Smooth muscle cell (in vitro differentiated cells): ENCODE measurements around the gene MBLAC1. TPM values are rescaled to one million over a fixed set of nuclear protein-coding genes. Genes with fewer than 3 reads are reported as not detected.
"Not testable (repeated sequence)": the region's sequence is repeated elsewhere in the genome, so short reads cannot be mapped to it uniquely, and the experiment has no call there.

Experiments used
- DNase-seq: peaks from one replicate; lab custom pipeline; 2025; ENCODE audit not compliant: unreplicated experiment; lab: John Stamatoyannopoulos, UW
- H2AFZ ChIP-seq: fragments of 200-600 bp; sonication (generic); 2 replicates; pipeline ENCODE4 v1.6.0; 2016; ENCODE audit warnings: antibody characterized with exemption, low read depth, mild to moderate bottlenecking
- H3F3A ChIP-seq: fragments of 200-600 bp; sonication (generic); 2 replicates; pipeline ENCODE4 v1.6.0; 2017; ENCODE audit warnings: antibody characterized with exemption, low read depth
- H3K27ac ChIP-seq: fragments of 200-600 bp; sonication (generic); 2 replicates; pipeline ENCODE4 v1.5.1; 2016; ENCODE audit warnings: low read depth, mild to moderate bottlenecking
- H3K27me3 ChIP-seq: fragments of 200-600 bp; sonication (generic); 2 replicates; pipeline ENCODE4 v1.6.1; 2016; ENCODE audit warnings: low read depth, mild to moderate bottlenecking
- H3K36me3 ChIP-seq: fragments of 200-600 bp; sonication (generic); 2 replicates; pipeline ENCODE4 v1.5.1; 2016; ENCODE audit warnings: low read depth
- H3K4me1 ChIP-seq: fragments of 200-600 bp; sonication (generic); 2 replicates; pipeline ENCODE4 v1.5.1; 2016; ENCODE audit warnings: low read depth
- H3K4me2 ChIP-seq: fragments of 200-600 bp; sonication (generic); 2 replicates; pipeline ENCODE4 v1.6.0; 2016; ENCODE audit warnings: mild to moderate bottlenecking
- H3K4me3 ChIP-seq: fragments of 200-600 bp; sonication (generic); 2 replicates; pipeline ENCODE4 v1.5.1; 2016; ENCODE audit warnings: mild to moderate bottlenecking
- H3K79me2 ChIP-seq: fragments of 200-600 bp; sonication (generic); 2 replicates; pipeline ENCODE4 v1.6.0; 2016; ENCODE audit warnings: low read depth, mild to moderate bottlenecking
- H3K9ac ChIP-seq: fragments of 200-600 bp; sonication (generic); 2 replicates; pipeline ENCODE4 v1.6.0; 2016; ENCODE audit warnings: low read depth
- H3K9me3 ChIP-seq: fragments of 200-600 bp; sonication (generic); replicated peaks from 2 replicates; pipeline ENCODE4 v1.5.1; 2016; ENCODE audit warnings: low read depth
- H4K20me1 ChIP-seq: fragments of 200-600 bp; sonication (generic); 2 replicates; pipeline ENCODE4 v1.6.0; 2016; ENCODE audit warnings: low read depth
- CTCF ChIP-seq: fragments of 200-600 bp; sonication (generic); IDR thresholded peaks from 2 replicates; pipeline ENCODE4 v1.5.1; 2017; ENCODE audit warnings: borderline replicate concordance, mild to moderate bottlenecking, antibody characterized with exemption; ENCODE audit not compliant: insufficient read depth, poor library complexity, severe bottlenecking
- WGBS: methylation state at CpG from one replicate; pipeline ENCODE4 v1.1.7; 2016; ENCODE audit warnings: low lambda C conversion rate; 5-methylcytosine and 5-hydroxymethylcytosine counted together
- polyA plus RNA-seq: library from polyadenylated mRNA; unstranded; fragments of >200 nt; fragmentation: Nextera tagmentation; extraction: Ambion mirVana; gene quantifications from 2 replicates; pipeline ENCODE4 v1.2.1, GENCODE V29; 2016
- total RNA-seq: library from RNA; depleted of rRNA; stranded (reverse); fragments of >200 nt; gene quantifications from 2 replicates; pipeline ENCODE4 v1.2.3, GENCODE V29; 2014

Gene MBLAC1
- total and polyA plus RNA-seq, 2 experiments from 2014 or later, result 0.76 to 2.3 TPM

- H3F3A ChIP-seq, result no peaks in the 10 kb centered on the region
- WGBS, result 92% methylated on average over 13 of the region's 13 CpGs
- no peak overlapping the region for H3K27ac ChIP-seq
- no peak overlapping the region for H3K4me2 ChIP-seq
- H3K27me3 ChIP-seq, result no peaks in the 10 kb centered on the region
- H3K4me3 ChIP-seq, result no peak overlapping the region
- H3K9me3 ChIP-seq, result no peaks in the 10 kb centered on the region
- H4K20me1 ChIP-seq, result no peaks in the 10 kb centered on the region
- H3K36me3 ChIP-seq, result no peaks in the 10 kb centered on the region
- DNase-seq, result no peak
- H2AFZ ChIP-seq, result no peak overlapping the region
- H3K9ac ChIP-seq, result no peak overlapping the region
- H3K4me1 ChIP-seq, result no peaks in the 10 kb centered on the region
- no peak for TF ChIP-seq CTCF
- no peaks in the 10 kb centered on the region for H3K79me2 ChIP-seq
These were observed 11.3 kb downstream of the MBLAC1 start for GRCh38 chr7:100137851-100138760.

GRCh38 chr7:100141555-100141949 lies 14.8 kb downstream of the MBLAC1 start:
- Histone ChIP-seq H3K4me1 (no peaks in the 10 kb centered on the region), H3K79me2 (no peaks in the 10 kb centered on the region), H2AFZ (no peak overlapping the region), H3K9ac (no peak overlapping the region), H3F3A (no peaks in the 10 kb centered on the region), H3K36me3 (no peaks in the 10 kb centered on the region), H3K4me2 (no peak overlapping the region), H3K9me3 (no peaks in the 10 kb centered on the region), H3K4me3 (no peak overlapping the region), H3K27me3 (no peaks in the 10 kb centered on the region), H3K27ac (no peak overlapping the region), H4K20me1 (no peaks in the 10 kb centered on the region)
- 91% methylated on average over 3 of the region's 3 CpGs for WGBS
- no peak for DNase-seq
- no peak for TF ChIP-seq CTCF

- no peak overlapping the region for H2AFZ ChIP-seq
- no peaks in the 10 kb centered on the region for H3K79me2 ChIP-seq
- no peak overlapping the region for H3K4me3 ChIP-seq
- DNase-seq, result no peak
- no peak overlapping the region for H3K4me2 ChIP-seq
- no peaks in the 10 kb centered on the region for H3K27me3 ChIP-seq
- 87% methylated on average over 3 of the region's 3 CpGs for WGBS
- no peaks in the 10 kb centered on the region for H3F3A ChIP-seq
- TF ChIP-seq CTCF, result no peak
- H3K27ac ChIP-seq, result no peak overlapping the region
- H3K36me3 ChIP-seq, result no peaks in the 10 kb centered on the region
- no peaks in the 10 kb centered on the region for H4K20me1 ChIP-seq
- no peaks in the 10 kb centered on the region for H3K4me1 ChIP-seq
- no peaks in the 10 kb centered on the region for H3K9me3 ChIP-seq
- H3K9ac ChIP-seq, result no peak overlapping the region
These were observed 15.7 kb downstream of the MBLAC1 start for GRCh38 chr7:100142461-100142860.

GRCh38 chr7:100146350-100146749 lies 19.6 kb downstream of the MBLAC1 start:
- not testable (repeated sequence) for H3F3A ChIP-seq, H3K4me1 ChIP-seq, H3K4me2 ChIP-seq, H3K27ac ChIP-seq, DNase-seq, H3K36me3 ChIP-seq, H3K9ac ChIP-seq, H4K20me1 ChIP-seq, H3K9me3 ChIP-seq, H2AFZ ChIP-seq, H3K27me3 ChIP-seq, H3K4me3 ChIP-seq
- H3K79me2 ChIP-seq, result peaks cover 16% of the 10 kb centered on the region
- WGBS, result 94% methylated on average over 4 of the region's 4 CpGs
